ENCODE measurements around the gene DLX3.

DLX3 gene

GRCh38 chr17:49992191-49992932, 2.7 kb downstream of the DLX3 start:
- DNase-seq = no peak

GRCh38 chr17:49991409-49991808, 3.6 kb downstream of the DLX3 start:
- DNase-seq = no peak

- no peak for DNase-seq
Measured at GRCh38 chr17:49990921-49991320, 4.1 kb downstream of the DLX3 start.

- no peak for DNase-seq
Measured at GRCh38 chr17:49990331-49990730, 4.7 kb downstream of the DLX3 start.

- no peak for DNase-seq
Measured at GRCh38 chr17:49989518-49989880, 5.5 kb downstream of the DLX3 start.

GRCh38 chr17:49987681-49988441, 7.2 kb downstream of the DLX3 start:
- DNase-seq = no peak

- DNase-seq = no peak
Measured at GRCh38 chr17:49987290-49987585, 7.8 kb downstream of the DLX3 start.

GRCh38 chr17:49986396-49987289, 8.4 kb downstream of the DLX3 start:
- no peak for DNase-seq

- DNase-seq = no peak
Measured at GRCh38 chr17:49985310-49985990, 9.6 kb downstream of the DLX3 start.

GRCh38 chr17:49984776-49985175, 10.2 kb downstream of the DLX3 start:
- no peak for DNase-seq

GRCh38 chr17:49984283-49984682, 10.7 kb downstream of the DLX3 start:
- DNase-seq = no peak

- DNase-seq = no peak
Measured at GRCh38 chr17:49980703-49981197, 14.3 kb downstream of the DLX3 start.

GRCh38 chr17:49979748-49980479, 15.1 kb downstream of the DLX3 start:
- DNase-seq = no peak

GRCh38 chr17:49978501-49978900, 16.5 kb downstream of the DLX3 start:
- DNase-seq = no peak

- no peak for DNase-seq
Measured at GRCh38 chr17:49977463-49978389, 17.3 kb downstream of the DLX3 start.

- DNase-seq = no peak
Measured at GRCh38 chr17:49976828-49977202, 18.2 kb downstream of the DLX3 start.

- no peak for DNase-seq
Measured at GRCh38 chr17:49976163-49976827, 18.7 kb downstream of the DLX3 start.

- DNase-seq = no peak
Measured at GRCh38 chr17:49975531-49975930, 19.5 kb downstream of the DLX3 start.

- no peak for DNase-seq
Measured at GRCh38 chr17:49973271-49973615, 21.8 kb downstream of the DLX3 start.
